HUDEP-2 (cell line): Measurements from ENCODE around the gene COMMD1.

Experiments used
- DNase-seq, 76 experiments: peaks; one replicate each; lab custom pipeline; 2025; ENCODE audit not compliant: unreplicated experiment in 76 of 76; lab: John Stamatoyannopoulos, UW

The COMMD1 gene

DNA sequence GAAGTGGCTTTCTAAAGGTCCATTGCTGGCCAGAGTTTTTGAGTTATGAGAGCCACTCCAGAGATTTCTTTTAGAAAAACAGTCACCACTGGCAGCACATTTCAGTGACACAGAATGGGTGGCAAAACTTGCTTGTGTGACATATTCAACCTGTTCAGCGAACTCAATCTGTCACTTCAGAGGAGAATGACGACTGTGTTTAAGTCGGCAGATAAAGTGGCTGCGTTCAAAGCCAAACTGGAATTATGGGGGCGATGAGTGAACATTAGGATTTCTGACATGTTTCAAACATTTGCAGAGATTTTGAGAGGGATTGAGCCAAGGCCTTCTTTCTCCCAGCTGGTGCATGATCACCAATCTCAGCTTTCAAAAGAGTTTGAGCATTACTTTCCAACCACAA lies 150.9 kb downstream of the COMMD1 start:
- no peak for DNase-seq

DNA sequence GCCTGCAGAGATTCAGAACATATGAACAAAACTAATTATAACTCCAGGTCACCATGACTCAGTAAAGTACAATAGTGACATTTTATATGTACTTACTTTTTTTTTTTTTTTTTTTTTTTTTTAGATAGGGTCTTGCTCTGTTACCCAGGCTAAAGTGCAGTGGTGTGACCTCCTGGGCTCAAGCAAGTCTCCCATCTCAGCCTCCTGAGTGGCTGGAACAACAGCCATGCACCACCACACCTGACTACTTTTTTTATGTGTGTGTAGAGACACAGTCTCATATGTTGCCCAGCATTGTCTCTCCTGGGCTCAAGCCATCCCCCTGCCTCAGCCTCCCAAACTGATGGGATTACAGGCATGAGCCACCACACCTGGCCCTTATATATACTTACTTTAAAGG lies 159.8 kb downstream of the COMMD1 start:
- no peak for DNase-seq

DNA sequence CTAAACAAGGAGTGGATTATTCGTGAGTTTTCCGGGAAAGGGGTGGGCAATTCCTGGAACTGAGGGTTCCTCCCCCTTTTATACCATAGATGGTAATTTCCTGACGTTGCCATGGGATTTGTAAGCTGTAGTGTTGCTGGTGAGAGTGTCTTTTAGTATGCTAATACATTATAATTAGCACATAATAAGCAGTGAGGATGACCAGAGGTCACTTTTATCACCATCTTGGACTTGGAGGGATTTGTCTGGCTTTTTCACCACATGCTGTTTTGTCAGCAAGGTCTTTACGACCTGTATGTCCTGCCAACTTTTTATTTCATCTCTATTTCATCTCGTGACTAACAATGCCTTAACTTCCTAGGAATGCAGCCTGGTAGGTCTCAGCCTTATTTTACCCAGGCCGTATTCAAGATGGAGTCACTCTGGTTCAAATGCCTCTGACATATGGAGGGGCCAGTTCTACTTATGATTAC lies 165.7 kb downstream of the COMMD1 start:
- peak in 1 of 76 experiments; percentile 2 for DNase-seq

DNA sequence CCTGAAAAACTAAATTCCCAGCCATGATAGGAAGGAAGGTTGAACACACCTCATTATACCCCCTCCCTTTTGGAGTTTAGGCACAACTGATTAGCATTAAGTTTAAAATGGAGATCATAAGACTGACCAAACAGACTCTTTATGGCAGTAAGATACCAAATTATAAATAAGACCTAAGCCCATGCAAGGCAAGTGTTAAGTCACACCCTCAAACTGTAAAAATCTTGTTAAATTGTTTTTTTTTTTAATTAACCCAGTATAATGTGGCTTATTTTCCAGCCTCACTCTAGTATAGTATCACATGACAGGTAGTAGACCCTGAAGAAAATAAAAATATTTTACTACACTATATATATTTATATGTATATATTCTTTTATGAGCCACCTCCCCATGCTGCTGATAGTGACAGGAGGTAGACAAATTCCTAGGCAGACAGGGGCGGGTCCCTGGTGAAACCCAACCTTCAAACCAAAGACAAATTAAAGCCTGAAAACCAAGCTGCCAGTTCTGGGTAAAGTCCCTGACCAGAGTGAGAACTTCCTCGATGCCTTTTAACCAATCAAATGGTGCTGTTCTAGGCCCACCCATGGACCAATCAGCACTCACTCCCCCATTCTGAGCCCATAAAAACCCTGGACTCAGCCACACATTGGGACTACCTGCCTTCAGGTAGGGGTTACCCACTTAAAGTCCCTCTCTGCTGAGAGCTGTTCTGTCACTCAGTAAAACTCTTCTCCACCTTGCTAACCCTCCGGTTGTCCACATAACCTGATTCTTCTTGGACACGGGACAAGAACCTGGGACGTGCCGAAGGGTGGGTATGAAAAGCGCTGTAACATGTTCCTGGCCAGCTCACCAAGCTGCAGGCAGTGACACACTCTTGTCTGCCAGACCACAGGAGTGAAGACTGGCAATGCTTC lies 166.5 kb downstream of the COMMD1 start:
- DNase-seq, result no peak

DNA sequence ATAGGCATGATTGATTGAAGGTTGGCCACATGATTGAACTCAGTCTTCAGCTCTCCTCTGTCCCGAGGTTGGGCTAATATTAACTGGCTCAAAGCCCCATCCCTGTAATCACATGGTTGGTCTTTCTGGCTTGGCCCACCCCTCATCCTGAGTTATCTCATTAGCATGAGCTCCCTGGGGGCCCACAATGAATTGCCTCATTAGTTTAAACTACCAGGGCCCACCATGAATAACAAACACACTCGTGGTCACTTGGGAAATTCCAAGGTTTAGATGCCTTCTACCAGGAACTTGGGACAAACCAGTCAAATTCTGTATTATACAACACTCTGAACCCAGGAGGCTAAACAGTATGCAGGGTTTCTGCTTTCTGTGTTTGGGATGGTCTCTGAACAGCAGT lies 168.8 kb downstream of the COMMD1 start:
- DNase-seq, result no peak

DNA sequence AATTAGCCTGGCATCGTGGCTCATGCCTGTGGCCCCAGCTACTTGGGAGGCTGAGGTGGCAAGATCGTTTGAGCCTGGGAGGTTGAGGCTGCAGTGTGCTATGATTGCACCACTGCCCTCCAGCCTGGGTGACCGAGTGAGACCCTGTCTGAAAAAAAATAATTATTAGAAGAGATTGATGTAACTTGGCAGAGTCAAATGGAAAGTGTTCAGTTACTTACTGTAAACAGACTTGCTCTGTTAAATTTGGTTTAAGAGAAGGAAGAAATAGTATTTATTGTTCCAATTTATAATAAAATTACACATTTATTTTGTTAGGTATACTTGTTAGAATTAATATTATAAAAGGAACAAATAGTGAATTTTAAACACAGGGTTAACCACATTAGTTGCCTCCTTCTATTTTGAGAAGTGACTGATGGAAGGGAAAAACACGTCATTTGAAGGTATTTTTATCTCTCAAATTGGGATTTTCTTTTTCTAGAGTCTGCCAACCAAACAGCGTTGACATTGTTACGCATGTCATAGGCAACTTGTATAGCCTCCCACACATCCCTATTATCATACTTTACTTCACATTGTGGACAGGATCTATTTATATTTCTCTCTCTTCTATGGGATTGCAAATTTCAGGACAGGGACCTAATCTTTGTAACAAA lies 171.6 kb downstream of the COMMD1 start:
- no peak for DNase-seq

DNA sequence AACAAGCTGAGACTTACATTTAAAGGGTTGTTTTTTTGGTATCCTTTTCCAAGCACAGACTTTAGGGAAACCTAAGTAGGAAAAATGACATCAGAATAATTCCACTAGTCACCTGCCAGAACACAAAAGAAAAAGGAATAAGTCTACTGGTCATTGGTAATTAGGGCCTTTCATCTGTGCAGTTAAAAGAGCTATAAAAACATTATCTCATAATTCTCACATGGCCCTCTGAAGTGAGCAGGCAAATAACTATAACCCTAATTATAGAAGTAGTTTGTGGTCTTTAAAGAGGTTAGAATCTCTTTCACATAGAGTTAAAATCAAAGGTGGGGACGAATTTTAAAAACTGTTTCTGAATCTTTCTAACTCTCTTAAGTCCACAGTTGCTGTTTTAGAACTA lies 179.3 kb downstream of the COMMD1 start:
- no peak for DNase-seq

DNA sequence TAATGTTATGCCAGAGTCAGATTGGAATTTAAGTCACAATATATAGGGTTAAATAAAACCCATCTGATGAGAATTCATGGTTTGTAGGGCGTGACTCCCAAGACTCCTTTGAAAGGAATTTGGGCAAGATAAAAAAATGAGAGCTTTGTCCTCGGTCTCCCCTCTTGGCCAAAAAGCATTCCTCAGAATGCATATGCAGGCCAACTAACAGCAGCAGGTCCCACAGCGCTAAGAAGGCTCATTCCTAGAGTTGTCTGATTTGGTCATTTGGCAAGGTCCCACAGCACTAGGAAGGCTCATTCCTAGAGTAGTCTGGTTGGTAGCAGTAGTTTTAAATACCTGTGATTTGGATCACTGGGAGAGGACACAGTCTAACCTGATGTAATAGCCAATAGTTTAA lies 184.2 kb downstream of the COMMD1 start:
- no peak for DNase-seq

DNA sequence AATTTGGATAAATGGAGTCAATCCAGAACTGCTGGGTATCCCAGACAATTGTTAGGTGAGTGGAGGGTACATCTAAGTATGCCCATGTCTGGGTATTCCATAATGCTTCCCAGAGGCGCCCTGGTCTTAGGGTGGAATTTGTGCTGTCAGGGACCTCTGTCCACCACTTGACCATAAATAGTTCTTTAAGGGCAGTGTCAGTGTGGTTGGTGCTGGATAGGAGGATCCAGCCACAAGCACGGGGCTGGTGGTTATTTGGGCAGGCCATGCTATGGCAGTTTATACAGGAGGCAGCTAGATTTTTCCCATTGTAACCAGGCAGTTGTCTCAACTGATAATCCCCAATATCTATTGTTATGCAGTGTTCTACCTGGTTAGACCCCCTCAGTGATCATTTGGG lies 186.0 kb downstream of the COMMD1 start:
- DNase-seq, result no peak

DNA sequence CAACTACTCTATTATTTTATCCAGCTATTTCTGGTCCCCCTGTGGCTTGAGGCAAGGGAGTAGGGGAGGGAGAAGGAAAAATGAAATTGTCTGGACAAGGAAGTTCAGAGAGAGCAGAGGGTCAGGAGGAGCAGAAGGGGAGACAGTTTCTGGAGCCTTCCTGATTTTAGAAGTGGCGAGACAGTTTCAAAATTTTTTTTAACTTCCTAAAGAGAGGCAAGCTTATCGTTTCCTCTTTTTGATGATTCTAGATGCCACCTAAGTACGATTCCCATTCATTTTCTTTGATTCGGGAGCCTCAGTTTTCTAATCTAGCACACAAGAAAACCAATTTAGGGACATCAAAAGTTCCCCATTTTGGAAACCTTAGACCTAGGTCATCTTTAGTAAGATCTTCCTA lies 193.6 kb downstream of the COMMD1 start:
- DNase-seq, result no peak

DNA sequence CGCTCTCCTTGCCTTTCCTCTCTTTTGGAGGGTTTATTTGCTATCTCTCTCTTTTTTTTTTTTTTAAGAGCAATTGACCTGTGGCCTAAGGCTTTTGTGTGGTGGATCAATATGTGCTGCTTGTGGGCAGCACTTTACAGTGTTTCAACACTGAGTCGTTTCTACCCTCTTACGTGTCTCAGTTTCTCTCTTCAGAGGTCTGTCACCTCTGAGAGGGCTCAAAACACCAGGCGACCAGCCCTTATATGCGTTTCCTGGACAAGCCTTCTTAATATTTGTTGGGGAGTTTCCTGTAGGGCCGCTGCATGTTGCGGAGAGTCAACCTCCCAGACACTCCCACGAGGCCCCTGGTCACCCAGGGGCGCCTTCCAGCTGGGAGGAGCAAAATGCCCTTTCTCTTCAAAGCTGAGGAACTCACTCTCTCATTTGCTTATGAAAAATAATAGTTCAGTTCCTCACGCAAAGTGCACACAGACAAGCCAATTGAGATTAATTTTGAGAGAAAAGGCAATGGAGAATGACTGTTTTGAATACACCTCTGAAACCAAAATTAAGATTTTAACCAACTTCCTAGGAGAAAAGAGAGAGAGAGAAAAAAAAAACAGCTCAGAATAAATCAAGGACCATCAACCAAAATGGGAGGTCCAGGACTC lies 194.2 kb downstream of the COMMD1 start:
- no peak for DNase-seq

DNA sequence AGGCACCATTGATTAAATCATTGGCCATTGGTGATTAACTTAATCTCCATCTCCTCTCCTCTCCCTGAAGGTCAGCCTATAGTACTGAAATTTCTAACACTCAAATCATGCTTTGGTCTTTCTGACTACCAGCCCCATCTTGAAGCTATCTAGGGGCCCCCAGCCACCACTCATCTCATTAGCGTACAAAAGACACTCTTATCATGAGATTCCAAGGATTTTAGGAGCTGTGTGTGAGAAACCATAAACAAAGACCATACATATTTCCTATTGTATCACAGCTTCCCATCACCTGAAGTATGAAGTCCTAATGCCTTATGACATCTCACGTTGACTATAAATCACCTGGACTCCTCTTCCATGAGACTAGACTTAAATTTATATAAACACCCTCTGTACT lies 196.4 kb downstream of the COMMD1 start:
- DNase-seq, result no peak

DNA sequence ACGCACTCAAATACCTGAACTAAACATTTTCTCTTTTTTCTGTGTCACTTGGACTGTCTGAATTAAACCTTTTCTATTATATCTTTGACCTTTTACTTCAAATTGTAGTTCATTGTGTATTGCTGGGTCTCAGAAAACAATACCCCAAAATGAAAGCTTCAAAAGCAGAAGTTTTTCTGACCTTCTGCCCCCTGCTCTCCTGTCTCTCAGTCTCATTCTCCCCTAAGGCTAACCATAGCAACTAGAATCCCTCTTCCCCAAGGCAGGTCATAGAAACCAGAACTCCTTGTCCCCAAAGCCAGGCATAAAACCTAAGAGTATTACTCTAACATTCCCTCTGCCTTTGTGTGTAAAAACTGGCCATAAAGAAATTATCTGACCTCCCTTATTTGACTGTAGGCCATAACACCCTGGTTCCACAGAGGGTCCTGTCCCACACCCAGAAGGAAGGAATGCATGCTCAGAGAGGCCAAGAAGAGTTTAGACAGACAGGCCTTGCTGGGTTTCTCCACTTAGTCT lies 197.0 kb downstream of the COMMD1 start:
- DNase-seq, result no peak

DNA sequence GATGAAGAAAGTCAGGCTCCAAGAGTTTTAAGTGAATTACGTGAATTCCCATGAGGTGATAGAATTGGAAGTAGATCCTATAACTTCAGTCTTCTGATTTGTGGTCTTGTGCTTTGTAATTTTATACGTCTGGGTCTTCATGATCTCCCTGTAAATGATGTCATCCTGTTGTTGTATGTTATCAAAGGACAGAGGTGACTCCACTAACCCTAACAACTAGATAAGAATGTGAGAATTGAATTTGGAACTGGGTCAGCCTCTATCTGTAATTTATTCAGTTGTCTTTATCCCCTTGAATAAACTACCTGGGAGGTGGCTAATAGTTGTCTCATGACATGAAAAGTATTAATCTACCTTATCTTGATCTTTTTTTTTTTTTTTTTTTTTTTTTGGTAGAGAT lies 204.1 kb downstream of the COMMD1 start:
- peak in 1 of 76 experiments; percentile 5 for DNase-seq

DNA sequence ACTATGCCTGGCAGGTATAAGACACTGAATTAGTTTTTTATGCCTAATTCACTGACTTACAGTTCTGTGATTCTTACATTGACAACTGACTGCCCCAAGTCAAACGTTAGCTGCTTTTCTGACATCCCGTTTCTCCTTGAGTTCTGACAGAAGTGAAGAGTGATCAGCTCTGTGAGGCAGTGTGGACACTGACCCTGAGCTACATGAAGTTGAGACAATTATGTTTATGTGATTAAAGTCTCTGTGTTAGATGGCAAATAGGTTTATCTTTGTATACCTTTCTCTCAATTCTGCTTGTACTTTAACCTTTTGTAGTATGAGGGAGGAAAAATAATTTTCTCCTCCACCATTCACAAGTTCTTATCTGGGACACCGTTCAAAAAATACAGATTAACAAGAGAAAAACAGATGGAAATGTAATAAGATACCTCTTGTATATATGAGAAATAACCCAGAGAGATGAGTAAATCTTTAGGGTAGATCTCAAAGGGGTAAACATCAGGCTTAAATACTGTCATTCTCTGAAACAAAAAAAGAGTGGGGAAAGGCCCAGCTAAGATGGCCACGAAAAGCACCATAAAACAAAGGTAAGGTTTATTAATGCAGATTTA lies 205.0 kb downstream of the COMMD1 start:
- DNase-seq, result no peak

DNA sequence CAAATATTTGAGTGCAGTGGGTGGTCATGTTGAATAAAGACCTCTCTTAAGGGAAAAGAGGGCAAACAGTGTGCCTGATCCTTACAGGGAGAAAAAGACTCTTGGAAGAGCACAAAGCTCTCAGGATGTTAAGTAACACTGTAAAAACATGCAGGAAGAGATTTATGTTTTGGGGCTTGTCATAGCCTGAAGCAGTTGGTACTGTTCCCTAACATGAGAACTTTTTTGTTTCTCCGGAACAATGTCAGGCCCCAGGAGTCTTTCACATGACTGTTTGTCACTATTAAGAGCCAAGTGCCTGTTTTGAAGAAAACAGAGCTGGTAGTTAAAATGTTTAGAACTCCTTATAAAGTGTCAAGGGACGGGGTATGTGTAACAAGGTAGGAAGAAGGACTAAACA lies 206.7 kb downstream of the COMMD1 start:
- no peak for DNase-seq

DNA sequence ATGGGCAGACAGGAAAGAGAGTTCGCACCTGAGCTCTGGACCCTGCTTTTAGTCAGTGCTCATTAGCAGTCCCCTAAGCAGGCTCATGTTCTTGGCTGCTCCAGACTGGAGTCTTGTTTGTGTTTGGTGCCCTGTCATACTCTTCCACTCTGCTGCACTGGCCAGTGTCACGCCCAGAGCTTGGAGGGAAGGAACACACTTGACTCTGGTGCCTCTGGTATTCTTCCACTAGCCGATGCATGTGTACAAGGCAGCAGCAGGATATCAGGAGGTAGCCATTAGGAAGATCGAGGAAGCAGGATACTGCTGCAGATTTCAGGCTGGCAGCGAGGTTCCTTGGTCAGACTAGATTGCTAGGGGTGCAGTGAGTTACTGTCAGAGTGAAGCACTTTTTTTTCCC lies 209.1 kb downstream of the COMMD1 start:
- no peak for DNase-seq

DNA sequence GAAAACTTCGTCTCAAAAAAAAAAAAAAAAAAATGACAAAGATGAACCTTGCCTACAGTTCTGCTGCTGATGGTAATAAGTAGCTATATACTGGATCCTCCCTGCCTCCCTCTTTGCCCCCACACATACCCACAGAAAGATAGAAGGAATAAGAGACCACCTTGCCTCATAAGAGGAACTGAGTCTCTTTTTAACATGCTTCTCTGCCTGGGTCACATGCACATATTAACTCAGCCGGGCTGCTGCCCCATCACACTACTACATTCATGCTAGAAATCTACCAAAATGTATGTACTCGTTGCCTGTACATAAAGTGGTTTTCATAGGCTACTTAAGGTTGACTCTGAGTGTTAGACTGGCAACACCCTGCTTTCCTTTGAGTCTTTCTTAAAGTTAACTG lies 211.5 kb downstream of the COMMD1 start:
- no peak for DNase-seq

DNA sequence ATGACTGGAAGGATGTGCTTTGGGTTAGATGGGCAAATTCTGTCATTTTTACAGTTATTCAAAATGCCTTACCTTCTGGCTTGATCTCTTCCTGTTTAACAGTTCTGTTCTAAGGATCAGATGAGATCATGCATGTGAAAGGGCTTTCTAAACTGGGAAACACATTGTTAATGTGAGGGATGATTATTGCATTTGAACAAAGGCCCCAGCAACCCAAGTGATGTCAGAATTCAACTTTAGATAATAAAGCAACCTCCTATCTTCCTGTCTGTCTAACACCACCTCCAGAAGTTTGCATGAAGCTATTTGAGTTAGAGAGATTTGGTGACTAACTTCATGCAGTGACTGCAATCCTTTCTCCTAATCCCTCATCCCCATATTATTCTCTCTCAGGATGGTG lies 212.7 kb downstream of the COMMD1 start:
- DNase-seq, result no peak

DNA sequence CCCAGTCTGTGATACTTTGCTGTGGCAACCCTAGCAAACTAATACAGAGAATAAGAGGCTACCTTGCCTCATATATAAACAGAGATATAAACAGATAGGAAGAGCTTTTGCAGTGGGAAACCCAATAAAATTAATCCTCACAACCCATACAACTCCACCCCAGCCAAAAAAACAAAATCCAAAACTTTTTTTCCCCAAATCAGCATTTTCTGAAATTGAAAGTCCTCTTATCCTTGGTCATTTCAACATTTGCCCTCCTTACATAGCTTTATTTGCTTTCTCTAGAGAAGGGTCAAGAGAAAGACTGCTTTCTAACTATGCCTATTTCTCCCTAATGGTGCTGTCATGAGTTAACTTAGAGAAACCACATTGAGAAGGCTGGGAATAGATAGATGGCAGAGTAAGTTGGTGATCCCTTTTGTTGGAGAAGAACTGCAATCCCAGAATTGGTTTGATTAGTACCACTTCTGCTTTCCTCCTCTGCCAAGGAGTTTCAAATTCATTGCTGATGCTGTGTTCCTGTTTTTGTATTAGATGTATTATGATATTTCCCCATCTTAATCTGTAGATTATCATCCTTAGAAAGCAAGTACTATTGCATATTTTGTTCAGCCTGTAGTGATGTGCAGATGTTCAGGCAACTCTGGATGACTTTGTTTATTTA lies 214.0 kb downstream of the COMMD1 start:
- no peak for DNase-seq
